Large intestine (tissue), 3 donors: ENCODE measurements around the gene ABAT. TPM values are rescaled to one million over a fixed set of nuclear protein-coding genes. Genes with fewer than 3 reads are reported as not detected.
"Not testable (repeated sequence)": the region's sequence is repeated elsewhere in the genome, so short reads cannot be mapped to it uniquely, and the experiment has no call there.

Experiments
- DNase-seq, 2 donors: peaks; one replicate each; pipeline versions ENCODE4 v3.0.0 to v3.0.0-alpha.2; 2013
- H3K27ac ChIP-seq: one replicate; pipeline ENCODE4 v1.5.1; 2013; ENCODE audit warnings: low read length
- H3K27me3 ChIP-seq: 2 replicates; pipeline ENCODE4 v1.6.1; 2013; ENCODE audit warnings: low read length; ENCODE audit not compliant: control insufficient read depth, insufficient read depth
- H3K36me3 ChIP-seq: 2 replicates; pipeline ENCODE4 v1.6.1; 2013; ENCODE audit warnings: low read length; ENCODE audit not compliant: control insufficient read depth, insufficient read depth
- H3K4me1 ChIP-seq: one replicate; pipeline ENCODE4 v1.6.1; 2013; ENCODE audit warnings: low read length; ENCODE audit not compliant: control insufficient read depth, insufficient read depth
- H3K4me3 ChIP-seq: one replicate; pipeline ENCODE4 v1.5.1; 2013; ENCODE audit warnings: low read length
- H3K9me3 ChIP-seq: one replicate; pipeline ENCODE4 v1.6.1; 2013; ENCODE audit warnings: mild to moderate bottlenecking, low read depth, low read length, moderate library complexity; ENCODE audit not compliant: control insufficient read depth
- WGBS: methylation state at CpG from one replicate; pipeline ENCODE4 v1.1.5; 2013; ENCODE audit warnings: low lambda C conversion rate; ENCODE audit not compliant: insufficient coverage; 5-methylcytosine and 5-hydroxymethylcytosine counted together
- polyA plus RNA-seq: library from polyadenylated mRNA; unstranded; fragments of 120-200 nt; gene quantifications from one replicate; pipeline ENCODE4 v1.2.1, GENCODE V29; 2013

Gene ABAT
- polyA plus RNA-seq, 1 donor = 55.7 TPM

- peaks cover 47% of the 10 kb centered on the region for H3K36me3 ChIP-seq
Observed at GRCh38 chr16:8648877-8649276, 25.5 kb upstream of the ABAT start.

GRCh38 chr16:8649829-8650554 is 24.4 kb upstream of the ABAT start:
- no peaks in the 10 kb centered on the region for H3K9me3 ChIP-seq
- H3K4me3 ChIP-seq = no peak overlapping the region
- peaks cover 36% of the 10 kb centered on the region for H3K36me3 ChIP-seq
- no peak for DNase-seq
- H3K27me3 ChIP-seq = no peaks in the 10 kb centered on the region
- H3K4me1 ChIP-seq = no peaks in the 10 kb centered on the region
- WGBS = no CpG with 5 or more reads among the region's 8 CpGs
- no peak overlapping the region for H3K27ac ChIP-seq

More at GRCh38 chr16:8648877-8649276, 25.5 kb upstream of the ABAT start:
- no peaks in the 10 kb centered on the region for H3K4me1 ChIP-seq
- H3K4me3 ChIP-seq = no peak overlapping the region
- H3K27me3 ChIP-seq = no peaks in the 10 kb centered on the region
- no peak overlapping the region for H3K27ac ChIP-seq
- no peaks in the 10 kb centered on the region for H3K9me3 ChIP-seq
- WGBS = no CpG with 5 or more reads among the region's 4 CpGs
- no peak for DNase-seq

- H3K27me3 ChIP-seq, H3K4me1 ChIP-seq, DNase-seq, H3K9me3 ChIP-seq, H3K27ac ChIP-seq, H3K4me3 ChIP-seq: not testable (repeated sequence)
- WGBS = no CpG with 5 or more reads among the region's 7 CpGs
- H3K36me3 ChIP-seq = peaks cover 16% of the 10 kb centered on the region
Observed at GRCh38 chr16:8651958-8652357, 22.5 kb upstream of the ABAT start.

DNA sequence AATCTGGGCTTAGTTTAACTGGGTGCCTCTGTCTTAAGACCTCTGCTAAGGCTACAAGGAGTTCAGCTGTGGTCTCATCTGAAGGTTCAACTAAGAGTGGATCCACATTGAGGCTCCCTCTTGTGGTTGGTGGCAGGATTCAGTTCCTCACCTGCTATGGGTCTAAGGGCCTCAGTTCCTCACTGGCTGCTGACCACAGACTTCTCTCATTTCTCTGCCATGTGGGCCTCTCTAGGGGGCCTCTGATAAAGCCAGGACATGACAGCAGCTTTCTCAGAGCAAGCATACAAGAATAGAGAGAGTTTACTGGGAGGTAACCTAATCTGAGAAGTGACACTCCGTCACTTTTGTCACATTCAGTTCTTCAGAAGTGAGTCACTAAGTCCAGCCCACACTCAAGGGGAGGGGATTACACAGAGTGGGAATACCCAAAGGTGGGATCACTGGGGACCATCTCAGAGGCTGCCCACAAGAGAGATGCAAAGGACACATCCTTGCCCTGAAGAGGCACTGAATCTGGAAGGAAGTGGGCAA is 19.2 kb upstream of the ABAT start:
- H3K27me3 ChIP-seq = no peaks in the 10 kb centered on the region
- no peak overlapping the region for H3K27ac ChIP-seq
- no peaks in the 10 kb centered on the region for H3K4me1 ChIP-seq
- no peaks in the 10 kb centered on the region for H3K9me3 ChIP-seq
- DNase-seq = no peak
- H3K4me3 ChIP-seq = no peak overlapping the region
- no CpG with 5 or more reads among the region's 1 CpG for WGBS
- no peaks in the 10 kb centered on the region for H3K36me3 ChIP-seq

- no peak overlapping the region for H3K27ac ChIP-seq
- no peak for DNase-seq
- WGBS = 100% methylated on average over 1 of the region's 3 CpGs
- no peaks in the 10 kb centered on the region for H3K9me3 ChIP-seq
- H3K4me1 ChIP-seq = no peaks in the 10 kb centered on the region
- H3K4me3 ChIP-seq = no peak overlapping the region
- H3K36me3 ChIP-seq = no peaks in the 10 kb centered on the region
- H3K27me3 ChIP-seq = no peaks in the 10 kb centered on the region
Observed at GRCh38 chr16:8656376-8656775, 18.0 kb upstream of the ABAT start.

DNA sequence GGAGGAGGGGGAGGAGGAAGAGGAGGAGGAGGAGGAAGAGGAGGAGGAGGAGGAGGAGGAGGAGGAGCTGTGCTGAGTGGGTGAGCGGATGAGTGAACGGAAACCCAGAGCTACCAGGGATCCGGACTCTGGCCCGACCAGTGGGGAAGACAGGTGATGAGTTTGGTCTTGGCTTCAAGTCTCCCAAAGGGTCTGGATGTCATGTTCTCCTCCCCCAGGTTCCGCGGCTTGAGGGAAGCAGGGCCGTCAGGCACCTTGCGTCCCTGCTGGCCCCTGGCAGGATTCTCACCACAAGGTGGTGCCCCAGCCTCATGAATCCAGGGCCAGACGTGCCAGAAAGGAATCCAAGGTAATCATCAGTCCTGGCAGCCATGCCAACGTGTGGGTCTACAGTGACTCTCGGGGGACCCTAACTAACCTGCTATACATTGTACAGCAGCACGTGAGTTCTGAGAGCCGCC is 13.5 kb upstream of the ABAT start:
- H3K27me3 ChIP-seq = no peaks in the 10 kb centered on the region
- no peak overlapping the region for H3K27ac ChIP-seq
- H3K9me3 ChIP-seq = no peaks in the 10 kb centered on the region
- no peak overlapping the region for H3K4me3 ChIP-seq
- 0% methylated on average over 1 of the region's 13 CpGs for WGBS
- peaks cover 10% of the 10 kb centered on the region for H3K36me3 ChIP-seq
- peak; percentile 51 to 60 for DNase-seq
- H3K4me1 ChIP-seq = no peaks in the 10 kb centered on the region

- Histone ChIP-seq H3K4me3 (no peak overlapping the region), H3K9me3 (no peaks in the 10 kb centered on the region), H3K27ac (no peak overlapping the region), H3K36me3 (peaks cover 10% of the 10 kb centered on the region), H3K4me1 (no peaks in the 10 kb centered on the region), H3K27me3 (no peaks in the 10 kb centered on the region)
- no peak for DNase-seq
- no CpG with 5 or more reads among the region's 5 CpGs for WGBS
Observed at GRCh38 chr16:8661703-8662102, 12.7 kb upstream of the ABAT start.

- no peaks in the 10 kb centered on the region for H3K4me1 ChIP-seq
- H3K9me3 ChIP-seq = no peaks in the 10 kb centered on the region
- peaks cover 10% of the 10 kb centered on the region for H3K36me3 ChIP-seq
- H3K27me3 ChIP-seq = no peaks in the 10 kb centered on the region
- no peak for DNase-seq
- no peak overlapping the region for H3K27ac ChIP-seq
- no peak overlapping the region for H3K4me3 ChIP-seq
- WGBS = 67% methylated on average over 1 of the region's 9 CpGs
Observed at GRCh38 chr16:8663192-8664089, 11.0 kb upstream of the ABAT start.

- Histone ChIP-seq H3K9me3 (no peaks in the 10 kb centered on the region), H3K36me3 (peaks cover 10% of the 10 kb centered on the region), H3K4me3 (no peak overlapping the region), H3K27me3 (no peaks in the 10 kb centered on the region), H3K27ac (no peak overlapping the region), H3K4me1 (no peaks in the 10 kb centered on the region)
- no peak for DNase-seq
- no CpG with 5 or more reads among the region's 6 CpGs for WGBS
Observed at GRCh38 chr16:8665529-8665928, 8.9 kb upstream of the ABAT start.

DNA sequence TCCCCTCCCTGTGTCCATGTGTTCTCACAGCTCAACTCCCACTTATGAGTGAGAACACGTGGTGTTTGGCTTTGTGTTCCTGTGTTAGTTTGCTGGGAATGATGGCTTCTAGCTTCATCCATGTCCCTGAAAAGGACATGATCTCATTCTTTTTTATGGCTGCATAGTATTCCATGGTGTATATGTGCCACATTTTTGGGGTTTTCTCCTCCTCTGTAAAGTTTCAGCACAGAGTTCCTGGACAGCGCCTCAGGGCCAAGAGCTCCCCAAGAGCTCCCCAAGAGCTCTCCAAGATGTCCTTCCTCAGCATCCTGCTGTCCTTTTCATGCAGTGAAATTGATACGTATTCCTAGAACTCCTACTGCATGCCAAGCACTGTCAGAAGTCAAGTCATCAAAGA is 6.9 kb upstream of the ABAT start:
- no peak for DNase-seq
- WGBS = no CpG with 5 or more reads among the region's 3 CpGs
- no peak overlapping the region for H3K4me3 ChIP-seq
- H3K27me3 ChIP-seq = no peaks in the 10 kb centered on the region
- H3K4me1 ChIP-seq = no peaks in the 10 kb centered on the region
- peaks cover 10% of the 10 kb centered on the region for H3K36me3 ChIP-seq
- H3K9me3 ChIP-seq = no peaks in the 10 kb centered on the region
- H3K27ac ChIP-seq = no peak overlapping the region
